Ovary (tissue), 9 donors: Measurements from ENCODE around the gene ANXA10. TPM values are rescaled to one million over a fixed set of nuclear protein-coding genes. Genes with fewer than 3 reads are reported as not detected.
"Not testable (repeated sequence)": the region's sequence is repeated elsewhere in the genome, so short reads cannot be mapped to it uniquely, and the experiment has no call there.

Source experiments
- DNase-seq, 5 donors: peaks; one replicate each; pipeline ENCODE4 v3.0.0-alpha.2; 2019 to 2020
- H3K27ac ChIP-seq, 2 donors: fragments of 200-600 bp; one replicate each; pipeline versions ENCODE4 v1.5.1 to v1.8.0; 2019 to 2022
- H3K27me3 ChIP-seq: fragments of 200-600 bp; one replicate; pipeline ENCODE4 v1.8.0; 2022
- H3K36me3 ChIP-seq: fragments of 200-600 bp; sonication (generic); one replicate; pipeline ENCODE4 v1.5.1; 2019
- H3K4me1 ChIP-seq: one replicate; pipeline ENCODE4 v1.8.1; 2013; ENCODE audit warnings: mild to moderate bottlenecking, moderate library complexity; ENCODE audit not compliant: insufficient read depth
- H3K4me3 ChIP-seq: fragments of 200-600 bp; sonication (generic); one replicate; pipeline ENCODE4 v1.5.1; 2017
- H3K9me3 ChIP-seq, 2 donors: fragments of 200-600 bp in 1 of 2; sonication (generic) in 1 of 2; one replicate each; pipeline versions ENCODE4 v1.5.1 to v1.8.1; 2013 to 2019; ENCODE audit warnings: mild to moderate bottlenecking in 1 of 2, moderate library complexity in 1 of 2
- CTCF ChIP-seq, 3 donors: fragments of 450-650 bp in 2 of 3; fragments of 200-600 bp in 1 of 3; IDR thresholded peaks; one replicate each; pipeline versions ENCODE4 v1.5.1 to v1.8.0; 2016 to 2022; ENCODE audit warnings: antibody characterized with exemption in 3 of 3, mild to moderate bottlenecking in 1 of 3
- EP300 ChIP-seq: sonication (generic); formaldehyde crosslinking; IDR thresholded peaks from one replicate; pipeline ENCODE4 v1.6.1; 2017; ENCODE audit warnings: antibody characterized with exemption
- POLR2A ChIP-seq: fragments of 450-650 bp; IDR thresholded peaks from one replicate; pipeline ENCODE4 v1.6.1; 2017; ENCODE audit warnings: antibody characterized with exemption, mild to moderate bottlenecking, moderate library complexity
- WGBS, 3 donors: extraction: QIAGEN DNeasy Blood & Tissue Kit in 1 of 3; methylation state at CpG; one replicate each; pipeline versions ENCODE4 v1.1.5 to v1.1.7; 2013 to 2017; 5-methylcytosine and 5-hydroxymethylcytosine counted together
- intact Hi-C, 4 donors: fragments of 100-400 bp; cut with DNase I; formaldehyde crosslinking; loops; one replicate each; pipeline versions ENCODE4 v1.11.0 to v1.15.1; 2022 to 2023
- polyA plus RNA-seq, 2 donors: library from polyadenylated mRNA; stranded (reverse); fragments of 200-250 nt in 1 of 2; fragments of 350-450 nt in 1 of 2; fragmentation: Illumina TruSeq in 1 of 2; extraction: RNeasy Lipid Tissue Mini Kit (QIAGEN cat#74804) in 1 of 2; gene quantifications; one replicate each; pipeline ENCODE4 v1.2.3, GENCODE V29; 2013 to 2014
- total RNA-seq, 7 donors: library from RNA; depleted of rRNA in 2 of 7; stranded (reverse); fragments of >200 nt in 2 of 7; fragmentation: NEBNext Ultra II Directional in 3 of 7; extraction: Animal tissue kit (Norgen Biotek cat#: 25700) in 3 of 7; gene quantifications; one replicate each; pipeline versions ENCODE4 v1.1.0 to v1.2.4, GENCODE V29; 2016 to 2023
- donor health status: DM: no; HTN: no; CAD: no; lungs with moderate emphysema.
- donor health status: DM: no; HTN: no; CAD: no.
- donor health status: Bipolar disorder and iron deficiency.
- donor health status: DM: yes; HTN: yes; CAD: no.
- donor health status: DM: no; HTN: no; CAD: no.
- donor health status: DM: yes; HTN: yes; CAD: no.

The ANXA10 gene
- total and polyA plus RNA-seq, 9 donors: 0.08 to 0.47 (median 0.28) TPM; not detected in 6

GRCh38 chr4:168099195-168099594 is 6.9 kb downstream of the ANXA10 start:
- WGBS, 3 donors: 93 to 98% (median 97%) methylated on average over 3 of the region's 3 CpGs
- Histone ChIP-seq H3K4me1 (no peaks in the 10 kb centered on the region), H3K36me3 (no peaks in the 10 kb centered on the region), H3K27ac (no peak overlapping the region), H3K4me3 (no peak overlapping the region), H3K9me3 (no peaks in the 10 kb centered on the region), H3K27me3 (no peaks in the 10 kb centered on the region)
- intact Hi-C loops: no loop called here
- DNase-seq: no peak
- no peak for TF ChIP-seq CTCF (IDR thresholded peaks at IDR 0.05)
- TF ChIP-seq EP300: no peak
- no peak for TF ChIP-seq POLR2A

- no peak for DNase-seq
- 8 to 40% (median 14%) methylated on average over 1 of the region's 1 CpG for WGBS, 3 donors
- Histone ChIP-seq H3K27ac (no peak overlapping the region), H3K4me3 (no peak overlapping the region), H3K4me1 (no peaks in the 10 kb centered on the region), H3K9me3 (no peaks in the 10 kb centered on the region), H3K36me3 (no peaks in the 10 kb centered on the region), H3K27me3 (no peaks in the 10 kb centered on the region)
- intact Hi-C loops: no loop called here
- no peak for TF ChIP-seq CTCF (IDR thresholded peaks at IDR 0.05)
- TF ChIP-seq EP300: no peak
- TF ChIP-seq POLR2A: no peak
Measured at GRCh38 chr4:168101026-168101425, 8.7 kb downstream of the ANXA10 start.

GRCh38 chr4:168102403-168102802 is 10.1 kb downstream of the ANXA10 start:
- intact Hi-C loops: no loop called here
- Histone ChIP-seq H3K9me3 (no peaks in the 10 kb centered on the region), H3K4me1 (no peaks in the 10 kb centered on the region), H3K27me3 (peaks cover 3% of the 10 kb centered on the region), H3K36me3 (no peaks in the 10 kb centered on the region), H3K4me3 (no peak overlapping the region), H3K27ac (no peak overlapping the region)
- no peak for TF ChIP-seq CTCF (IDR thresholded peaks at IDR 0.05)
- TF ChIP-seq POLR2A: no peak
- no peak for TF ChIP-seq EP300
- 87 to 90% (median 90%) methylated on average over 3 of the region's 3 CpGs for WGBS, 3 donors
- no peak for DNase-seq

- no peaks in the 10 kb centered on the region for H3K36me3 ChIP-seq
- no peak overlapping the region for H3K4me3 ChIP-seq
- peaks cover 3% of the 10 kb centered on the region for H3K27me3 ChIP-seq
- no peak overlapping the region for H3K27ac ChIP-seq
- TF ChIP-seq POLR2A (no peak), EP300 (no peak), CTCF (IDR thresholded peaks at IDR 0.05) (no peak)
- H3K9me3 ChIP-seq: no peaks in the 10 kb centered on the region
- H3K4me1 ChIP-seq: no peaks in the 10 kb centered on the region
- intact Hi-C loops: no loop called here
- DNase-seq: no peak
Measured at GRCh38 chr4:168109527-168109926, 17.2 kb downstream of the ANXA10 start.

GRCh38 chr4:168113059-168113458 is 20.7 kb downstream of the ANXA10 start:
- intact Hi-C loops, DNase-seq, H3K27ac ChIP-seq, H3K27me3 ChIP-seq, H3K36me3 ChIP-seq, H3K4me1 ChIP-seq, H3K4me3 ChIP-seq, H3K9me3 ChIP-seq: not testable (repeated sequence)
- WGBS, 3 donors: 79 to 85% (median 81%) methylated on average over 1 of the region's 1 CpG
